H1 (cell line): ENCODE results near the gene COL8A2. TPM values are rescaled to one million over a fixed set of nuclear protein-coding genes. Genes with fewer than 3 reads are reported as not detected.

Experiments
- CTCF ChIA-PET: fragments of 300-600 bp; sonication (Branson Sonifier 250); formaldehyde crosslinking; loops from one replicate; lab custom pipeline; 2021; ENCODE audit not compliant: partially characterized antibody; lab: Charles Lee
- POLR2A ChIA-PET: fragments of 300-600 bp; sonication (Branson Sonifier 250); formaldehyde crosslinking; loops from one replicate; lab custom pipeline; 2021; ENCODE audit warnings: inconsistent platforms; ENCODE audit not compliant: partially characterized antibody; lab: Charles Lee
- DNase-seq, 2 experiments: peaks; one replicate each; pipeline versions ENCODE4 v3.0.0 to v3.0.0-alpha.2; 2010 to 2022; ENCODE audit warnings: low spot score in 2 of 2, low read depth in 1 of 2, mixed read lengths in 1 of 2
- FAIRE-seq: peaks from 2 replicates; lab custom pipeline; 2011; peaks lifted over from hg19 to GRCh38; lab: Jason Lieb, UNC
- H2AFZ ChIP-seq: 2 replicates; pipeline ENCODE4 v1.8.1; 2012; ENCODE audit warnings: low read length, inconsistent platforms
- H2AK5ac ChIP-seq: 2 replicates; pipeline ENCODE4 v1.6.1; 2013; ENCODE audit warnings: low read depth, low read length
- H2BK120ac ChIP-seq: replicated peaks from 2 replicates; pipeline ENCODE3; 2013; ENCODE audit warnings: low read depth, low read length, inconsistent platforms
- H2BK12ac ChIP-seq: 2 replicates; pipeline ENCODE4 v1.6.1; 2013; ENCODE audit warnings: low read depth, low read length
- H2BK15ac ChIP-seq: 2 replicates; pipeline ENCODE4 v1.6.1; 2013; ENCODE audit warnings: low read length
- H2BK20ac ChIP-seq: 2 replicates; pipeline ENCODE4 v1.6.1; 2013; ENCODE audit warnings: low read length
- H2BK5ac ChIP-seq: 2 replicates; pipeline ENCODE4 v1.6.1; 2013; ENCODE audit warnings: low read depth, low read length
- H3K14ac ChIP-seq: 2 replicates; pipeline ENCODE4 v1.6.1; 2013; ENCODE audit warnings: inconsistent platforms; ENCODE audit not compliant: insufficient read length
- H3K18ac ChIP-seq: 2 replicates; pipeline ENCODE4 v1.6.1; 2013; ENCODE audit warnings: low read length; ENCODE audit errors: extremely low read depth
- H3K23ac ChIP-seq: 2 replicates; pipeline ENCODE4 v1.6.1; 2013; ENCODE audit warnings: inconsistent platforms; ENCODE audit not compliant: insufficient read length
- H3K23me2 ChIP-seq: 2 replicates; pipeline ENCODE4 v1.6.1; 2013; ENCODE audit warnings: low read depth, low read length
- H3K27ac ChIP-seq: 2 replicates; pipeline ENCODE4 v1.6.1; 2011; ENCODE audit warnings: low read depth, low read length, inconsistent platforms
- H3K27me3 ChIP-seq, 4 experiments: replicated peaks in 1 of 4; 1 replicate in 1 of 4; 2 replicates in 3 of 4; pipeline versions ENCODE4 v1.6.1 to v1.8.1; 2011 to 2013; ENCODE audit warnings: low read length in 3 of 4, mild to moderate bottlenecking in 3 of 4, inconsistent platforms in 2 of 4, mixed read lengths in 2 of 4, moderate library complexity in 1 of 4; ENCODE audit not compliant: control insufficient read depth in 3 of 4, insufficient read depth in 3 of 4; ENCODE audit errors: extremely low read depth in 1 of 4
- H3K36me3 ChIP-seq, 4 experiments: 2 replicates each; pipeline versions ENCODE4 v1.6.1 to v1.8.1; 2011 to 2013; ENCODE audit warnings: mild to moderate bottlenecking in 4 of 4, low read length in 3 of 4, moderate library complexity in 2 of 4, control low read depth in 1 of 4, inconsistent platforms in 1 of 4; ENCODE audit not compliant: insufficient read depth in 4 of 4, control insufficient read depth in 2 of 4
- H3K4ac ChIP-seq: replicated peaks from 2 replicates; pipeline ENCODE3; 2013; ENCODE audit warnings: low read length, low read depth, mixed read lengths, inconsistent platforms; ENCODE audit not compliant: insufficient read length
- H3K4me1 ChIP-seq, 4 experiments: replicated peaks in 1 of 4; 1 replicate in 1 of 4; 2 replicates in 3 of 4; pipeline versions ENCODE4 v1.6.1 to v1.8.1; 2011 to 2013; ENCODE audit warnings: low read length in 3 of 4, inconsistent platforms in 2 of 4, mixed read lengths in 1 of 4; ENCODE audit not compliant: insufficient read depth in 4 of 4, control insufficient read depth in 3 of 4
- H3K4me2 ChIP-seq, 2 experiments: 2 replicates each; pipeline versions ENCODE4 v1.6.1 to v1.8.1; 2011 to 2013; ENCODE audit warnings: low read depth in 2 of 2, low read length in 2 of 2, control low read depth in 1 of 2, inconsistent platforms in 1 of 2, mild to moderate bottlenecking in 1 of 2; ENCODE audit not compliant: insufficient read depth in 1 of 2
- H3K4me3 ChIP-seq, 4 experiments: fragments of 200-600, 300-600 bp in 1 of 4; sonication (generic), shearing (Covaris generic), sonication (Bioruptor Twin) in 1 of 4; 2 replicates each; pipeline versions ENCODE4 v1.5.1 to v1.8.1; 2011 to 2016; ENCODE audit warnings: low read length in 4 of 4, low read depth in 3 of 4, control low read depth in 2 of 4, inconsistent platforms in 2 of 4, mild to moderate bottlenecking in 2 of 4, mixed read lengths in 1 of 4, moderate library complexity in 1 of 4; ENCODE audit not compliant: insufficient read depth in 2 of 4; ENCODE audit errors: extremely low read depth in 1 of 4
- H3K56ac ChIP-seq: replicated peaks from 2 replicates; pipeline ENCODE3; 2013; ENCODE audit warnings: low read depth, mild to moderate bottlenecking, mixed read lengths, low read length, inconsistent platforms; ENCODE audit not compliant: insufficient read length
- H3K79me1 ChIP-seq: 2 replicates; pipeline ENCODE4 v1.6.1; 2013; ENCODE audit warnings: low read depth, low read length, control low read depth
- H3K79me2 ChIP-seq, 2 experiments: 2 replicates each; pipeline versions ENCODE4 v1.6.1 to v1.8.1; 2012 to 2013; ENCODE audit warnings: low read length in 2 of 2, mild to moderate bottlenecking in 2 of 2, inconsistent platforms in 1 of 2; ENCODE audit not compliant: insufficient read depth in 2 of 2, control insufficient read depth in 1 of 2
- H3K9ac ChIP-seq, 4 experiments: replicated peaks in 1 of 4; 1 replicate in 1 of 4; 2 replicates in 3 of 4; pipeline versions ENCODE4 v1.6.1 to v1.8.1; 2011 to 2013; ENCODE audit warnings: low read depth in 3 of 4, low read length in 3 of 4, control low read depth in 2 of 4, mild to moderate bottlenecking in 2 of 4, moderate library complexity in 2 of 4, inconsistent platforms in 1 of 4; ENCODE audit errors: extremely low read depth in 1 of 4
- H3K9me3 ChIP-seq, 2 experiments: 2 replicates each; pipeline versions ENCODE4 v1.6.1 to v1.8.1; 2012 to 2013; ENCODE audit warnings: mild to moderate bottlenecking in 2 of 2, moderate library complexity in 2 of 2, control low read depth in 1 of 2, inconsistent platforms in 1 of 2, low read depth in 1 of 2, low read length in 1 of 2, mixed read lengths in 1 of 2; ENCODE audit not compliant: insufficient read depth in 2 of 2
- H4K20me1 ChIP-seq, 2 experiments: replicated peaks in 1 of 2; 2 replicates each; pipeline versions ENCODE3 to v1.8.1; 2011 to 2013; ENCODE audit warnings: inconsistent platforms in 2 of 2, low read length in 2 of 2, mild to moderate bottlenecking in 1 of 2; ENCODE audit not compliant: insufficient read depth in 2 of 2, control insufficient read depth in 1 of 2
- H4K5ac ChIP-seq: 2 replicates; pipeline ENCODE4 v1.6.1; 2013; ENCODE audit warnings: low read length, low read depth, mixed read lengths, inconsistent platforms; ENCODE audit not compliant: insufficient read length
- H4K8ac ChIP-seq: 2 replicates; pipeline ENCODE4 v1.8.0; 2013; ENCODE audit warnings: mild to moderate bottlenecking, moderate library complexity, low read length, inconsistent platforms; ENCODE audit not compliant: insufficient read depth; ENCODE audit errors: extremely low read depth
- H4K91ac ChIP-seq: replicated peaks from 2 replicates; pipeline ENCODE3; 2013; ENCODE audit warnings: low read length, mixed read lengths, inconsistent platforms; ENCODE audit not compliant: insufficient read length
- WGBS, 2 experiments: shearing (Covaris generic) in 1 of 2; methylation state at CpG; one replicate each; pipeline versions ENCODE4 v1.1.6 to v1.1.7; 2013 to 2015; ENCODE audit warnings: low lambda C conversion rate in 2 of 2, mixed read lengths in 2 of 2, inconsistent platforms in 1 of 2, low coverage in 1 of 2, missing lambda C conversion rate in 1 of 2; ENCODE audit not compliant: insufficient replicate concordance in 2 of 2, insufficient coverage in 1 of 2, insufficient read length in 1 of 2; ENCODE audit errors: extremely low coverage in 1 of 2, missing lambda C conversion rate in 1 of 2; 5-methylcytosine and 5-hydroxymethylcytosine counted together
- polyA plus RNA-seq, 7 experiments: library from polyadenylated mRNA; depleted of rRNA in 3 of 7; stranded (reverse) in 5 of 7; unstranded in 2 of 7; fragments of >200 nt in 5 of 7; fragments of 200-250 nt in 2 of 7; gene quantifications; 1 replicate in 5 of 7; 2 replicates in 1 of 7; 4 replicates in 1 of 7; pipeline versions ENCODE4 v1.2.1 to v1.2.3, GENCODE V29; 2011 to 2013; ENCODE audit warnings: missing spikeins in 2 of 7, mixed read lengths in 2 of 7
- total RNA-seq: library from RNA; stranded (reverse); fragmentation: NEBNext Ultra II Directional; extraction: Animal tissue kit (Norgen Biotek cat#: 25700); gene quantifications from 2 replicates; pipeline ENCODE4 v1.2.1, GENCODE V29; 2021

Gene COL8A2
- total and polyA plus RNA-seq, 2 of the 8 experiments (the other 6 are each of a cell fraction or from before 2014, with no cell fraction given): 2.1 to 2.8 TPM

DNA sequence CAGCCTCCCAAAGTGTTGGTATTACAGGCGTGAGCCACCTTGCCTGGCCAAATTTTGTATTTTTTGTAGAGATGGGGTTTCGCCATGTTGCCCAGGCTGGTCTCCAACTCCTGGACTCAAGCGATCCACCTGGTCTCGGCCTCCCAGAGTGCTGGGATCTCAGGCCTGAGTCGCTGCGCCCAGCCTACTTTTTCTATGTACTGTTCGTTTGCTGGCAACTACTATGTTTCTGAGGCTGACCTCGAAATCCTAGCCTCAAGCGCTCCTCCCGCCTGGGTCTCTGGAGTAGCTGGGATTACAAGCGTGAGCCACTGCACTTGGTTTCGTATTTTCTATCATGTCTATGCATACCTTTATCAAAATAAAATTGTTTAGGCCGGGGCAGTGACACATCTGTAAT, 41.8 kb downstream of the COL8A2 start:
- Histone ChIP-seq H4K91ac (no peak overlapping the region), H3K23ac (no peak overlapping the region), H3K79me1 (no peaks in the 10 kb centered on the region), H3K4me1 (peaks cover 0 to 13% (median 4%) of the 10 kb centered on the region in 4 experiments; a peak in 4 of 7 replicates), H2BK12ac (no peak overlapping the region), H3K56ac (no peak overlapping the region), H2AK5ac (no peak overlapping the region), H2BK5ac (no peak overlapping the region), H3K79me2 (no peaks in the 10 kb centered on the region), H2BK20ac (no peak overlapping the region), H3K9ac (no peak overlapping the region), H3K27ac (no peak overlapping the region), H3K4me3 (peak overlapping the region in 1 of 4 experiments; percentile 67; a peak in 4 of 8 replicates), H3K27me3 (peaks cover 0 to 3% (median 0%) of the 10 kb centered on the region in 4 experiments; a peak in 2 of 7 replicates), H3K14ac (no peak overlapping the region), H4K8ac (no peak overlapping the region), H2AFZ (no peak overlapping the region), H3K36me3 (no peaks in the 10 kb centered on the region), H3K4ac (no peak overlapping the region), H3K18ac (no peak overlapping the region), H3K9me3 (no peaks in the 10 kb centered on the region), H4K5ac (no peak overlapping the region), H3K4me2 (no peak overlapping the region), H2BK120ac (no peak overlapping the region), H4K20me1 (no peaks in the 10 kb centered on the region), H2BK15ac (no peak overlapping the region), H3K23me2 (peaks cover 8% of the 10 kb centered on the region; the same call in 1 of the 2 replicates)
- CTCF ChIA-PET: interaction anchor here (1.4 kb wide), 1 partner anchor 172 kb away, joined by 5 read pairs; no protein-coding TSS in a partner anchor
- POLR2A ChIA-PET: interaction anchor here (0.8 to 1.3 kb wide), 2 partner anchors 8 to 10 kb away, joined by 3 to 4 read pairs; no protein-coding TSS in a partner anchor
- DNase-seq (no peak), FAIRE-seq (no peak)
- WGBS, 2 experiments: 81% methylated on average over 13 of the region's 13 CpGs; no CpG with 5 or more reads in 1 of the 2 experiments
